ENCODE measurements around the gene LAMC1.
"Not testable (repeated sequence)": the region's sequence is repeated elsewhere in the genome, so short reads cannot be mapped to it uniquely, and the experiment has no call there.

LAMC1 gene

DNA sequence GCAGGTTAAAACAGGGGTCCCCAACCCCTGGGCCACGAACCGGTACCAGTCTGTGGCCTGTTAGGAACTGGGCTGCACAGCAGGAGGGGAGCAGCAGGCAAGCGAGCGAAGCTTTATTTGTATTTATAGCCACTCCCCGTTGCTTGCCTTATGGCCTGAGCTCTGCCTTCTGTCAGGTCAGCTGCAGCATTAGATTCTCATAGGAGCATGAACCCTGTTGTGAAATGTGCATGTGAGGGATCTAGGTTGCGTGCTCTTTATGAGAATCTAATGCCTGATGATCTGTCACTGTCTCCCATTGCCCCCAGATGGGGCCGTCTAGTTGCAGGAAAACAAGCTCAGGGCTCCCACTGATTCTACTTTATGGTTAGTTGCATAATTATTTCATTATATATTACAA, 49.4 kb downstream of the LAMC1 start:
- FAIRE-seq; DNase-seq (ENCODE audit: extremely low spot score, insufficient read length, low read depth): not testable (repeated sequence)

DNA sequence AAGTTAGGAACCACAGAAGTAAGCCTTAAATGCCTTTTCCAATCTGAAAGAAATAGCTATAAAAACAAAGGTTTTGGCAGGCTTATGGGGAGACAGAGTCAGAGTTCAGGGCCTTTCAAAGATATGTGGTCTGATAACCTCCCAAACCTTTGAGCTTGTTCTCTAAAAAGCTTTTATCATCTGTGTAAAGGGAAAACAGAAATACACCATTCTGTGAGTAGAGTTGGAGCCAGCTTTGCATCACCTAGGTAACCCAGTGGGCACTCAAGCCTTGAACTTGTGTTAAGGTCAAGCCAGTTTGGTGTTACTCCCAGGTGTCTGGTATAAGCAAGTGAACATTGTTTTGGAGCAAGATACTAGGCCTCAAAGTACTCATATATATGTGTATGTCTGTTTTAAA, 50.1 kb downstream of the LAMC1 start:
- no peak for DNase-seq (ENCODE audit: extremely low spot score, insufficient read length, low read depth)
- FAIRE-seq, result no peak

DNA sequence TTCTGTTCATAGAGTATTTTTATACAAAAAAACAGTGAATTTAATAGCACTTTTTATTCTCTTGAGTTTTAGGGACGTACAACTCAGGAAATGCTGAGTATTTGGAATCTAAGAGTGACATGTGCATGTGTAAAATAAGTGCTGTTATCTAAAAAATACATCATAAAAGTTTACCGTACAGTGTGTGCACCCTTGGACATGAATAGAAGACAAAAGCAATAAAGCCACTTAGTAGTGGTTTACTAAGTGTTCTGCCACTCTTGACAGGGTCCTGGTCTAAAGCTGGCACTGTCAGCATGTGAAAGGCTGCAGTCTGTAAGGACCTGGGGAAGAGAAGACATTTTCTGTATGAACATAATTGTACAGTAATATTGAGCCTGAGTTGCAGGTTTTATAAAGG, 51.0 kb downstream of the LAMC1 start:
- DNase-seq (ENCODE audit: extremely low spot score, insufficient read length, low read depth) (no peak), FAIRE-seq (no peak)

DNA sequence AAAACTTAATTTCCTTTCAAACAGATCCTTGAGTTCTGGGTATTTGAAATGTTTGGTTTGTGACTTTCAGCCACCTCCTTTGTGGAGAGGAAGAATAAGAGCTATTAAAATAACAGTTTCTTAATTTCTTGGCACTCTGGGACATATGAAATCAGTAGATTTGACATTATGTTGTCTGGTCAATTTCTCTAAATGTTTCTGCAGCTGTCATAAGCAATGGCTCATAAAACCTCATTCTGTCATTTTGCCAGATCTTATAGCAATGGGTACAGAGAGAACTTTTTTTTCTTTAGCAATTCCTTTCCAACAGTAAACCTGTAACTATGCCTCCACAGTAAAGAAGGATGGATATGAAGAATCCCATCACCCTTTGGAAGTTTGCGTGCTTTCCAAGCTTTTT, 52.6 kb downstream of the LAMC1 start:
- DNase-seq (ENCODE audit: extremely low spot score, insufficient read length, low read depth) (no peak), FAIRE-seq (no peak)

DNA sequence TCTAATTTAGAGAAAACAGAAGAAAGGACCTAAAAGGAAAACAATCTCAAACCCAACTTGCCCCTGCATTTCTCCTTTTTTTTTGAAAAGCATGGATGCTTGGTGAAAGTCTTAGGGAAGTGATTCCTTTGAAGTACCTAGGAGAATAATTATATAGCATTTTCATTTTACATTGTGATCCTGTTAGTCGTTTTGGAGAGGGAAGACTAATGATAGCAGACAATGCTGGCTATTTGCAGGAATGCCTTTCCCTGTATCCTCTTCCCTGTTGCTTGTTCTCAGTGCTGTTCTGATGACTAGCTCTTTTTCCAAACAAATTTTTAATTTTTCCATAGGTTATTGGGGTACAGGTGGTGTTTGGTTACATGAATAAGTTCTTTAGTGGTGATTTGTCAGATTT, 53.9 kb downstream of the LAMC1 start:
- no peak for FAIRE-seq

DNA sequence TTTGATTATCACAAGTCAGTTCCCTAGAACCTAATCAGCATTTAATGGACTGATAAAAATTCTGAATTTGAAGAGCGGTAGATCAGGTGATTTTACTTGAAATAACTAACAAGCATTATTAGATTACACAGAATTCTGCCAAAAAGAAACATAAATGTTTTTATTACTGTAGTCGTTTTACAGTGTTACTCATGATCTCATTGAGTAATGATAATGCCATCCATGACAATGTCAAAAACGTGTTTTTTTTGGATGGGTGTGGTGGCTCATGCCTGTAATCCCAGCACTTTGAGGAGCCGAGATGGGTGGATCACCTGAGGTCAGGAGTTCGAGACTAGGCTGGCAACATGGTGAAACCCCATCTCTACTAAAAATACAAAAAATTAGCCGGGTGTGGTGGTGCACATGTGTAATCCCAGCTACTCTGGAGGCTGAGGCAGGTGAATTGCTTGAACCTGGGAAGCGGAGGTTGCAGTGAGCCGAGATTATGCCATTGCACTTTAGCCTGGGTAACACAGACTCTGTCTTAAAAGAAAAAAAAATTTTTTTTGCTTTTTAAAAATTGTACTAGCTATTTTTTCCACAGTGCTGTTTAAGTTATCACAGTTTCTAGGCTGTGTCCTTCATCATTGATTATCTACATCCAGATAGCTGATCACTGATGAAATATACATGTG, 56.6 kb downstream of the LAMC1 start:
- DNase-seq (ENCODE audit: extremely low spot score, insufficient read length, low read depth), result no peak
- no peak for FAIRE-seq

More for the DNA sequence above, 53.9 kb downstream of the LAMC1 start:
- no peak for DNase-seq (ENCODE audit: extremely low spot score, insufficient read length, low read depth)

DNA sequence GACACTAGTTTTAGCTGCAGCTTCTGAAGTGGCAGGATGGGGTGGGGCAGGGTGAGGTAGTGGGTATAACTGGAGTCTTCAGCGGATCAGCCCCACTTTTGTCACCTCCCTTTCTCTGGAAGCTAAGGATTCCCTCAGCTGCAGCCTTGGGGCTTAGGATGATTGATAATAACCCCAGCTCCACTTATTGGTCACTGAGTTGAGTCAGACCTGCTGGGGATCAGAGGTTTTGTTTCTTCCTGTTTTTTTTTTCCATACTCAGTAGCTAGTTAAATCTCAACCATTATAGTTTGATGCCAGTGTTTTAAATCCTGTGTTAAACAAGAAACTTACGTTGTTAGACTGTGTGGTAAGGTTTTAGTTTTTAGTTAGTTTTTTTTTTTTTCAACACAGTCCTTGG, 57.2 kb downstream of the LAMC1 start:
- FAIRE-seq (no peak), DNase-seq (ENCODE audit: extremely low spot score, insufficient read length, low read depth) (no peak)

DNA sequence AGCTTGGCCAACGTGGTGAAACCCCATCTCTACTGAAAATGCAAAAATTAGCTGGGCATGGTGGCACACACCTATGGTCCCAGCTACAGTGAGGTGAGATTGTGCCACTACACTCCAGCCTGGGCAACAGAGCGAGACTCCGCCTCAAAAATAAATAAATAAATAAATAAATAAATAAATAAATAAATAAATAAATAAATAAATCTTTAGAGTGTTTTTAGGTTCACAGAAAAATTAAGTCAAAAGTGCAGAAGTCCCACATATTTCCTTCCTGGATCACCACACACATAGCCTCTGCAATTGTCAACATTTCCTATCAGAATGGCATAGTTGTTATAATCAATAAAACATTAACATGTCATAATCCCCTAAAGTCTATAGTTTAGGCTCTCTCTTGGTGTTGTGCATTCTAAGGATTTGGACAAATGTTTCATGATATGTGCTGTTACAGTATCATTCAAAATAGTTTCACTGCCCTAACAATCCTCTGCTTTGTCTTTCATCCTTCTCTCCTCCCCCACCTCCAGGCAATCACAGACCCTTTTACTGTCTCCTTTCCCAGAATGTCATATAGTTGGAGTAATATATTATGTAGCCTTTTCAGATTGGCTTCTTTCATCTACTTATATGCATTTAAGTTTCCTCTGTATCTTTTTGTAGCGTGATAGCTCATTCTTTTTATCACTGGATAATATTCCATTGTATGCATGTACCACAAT, 58.3 kb downstream of the LAMC1 start:
- FAIRE-seq (no peak), DNase-seq (ENCODE audit: extremely low spot score, insufficient read length, low read depth) (no peak)

DNA sequence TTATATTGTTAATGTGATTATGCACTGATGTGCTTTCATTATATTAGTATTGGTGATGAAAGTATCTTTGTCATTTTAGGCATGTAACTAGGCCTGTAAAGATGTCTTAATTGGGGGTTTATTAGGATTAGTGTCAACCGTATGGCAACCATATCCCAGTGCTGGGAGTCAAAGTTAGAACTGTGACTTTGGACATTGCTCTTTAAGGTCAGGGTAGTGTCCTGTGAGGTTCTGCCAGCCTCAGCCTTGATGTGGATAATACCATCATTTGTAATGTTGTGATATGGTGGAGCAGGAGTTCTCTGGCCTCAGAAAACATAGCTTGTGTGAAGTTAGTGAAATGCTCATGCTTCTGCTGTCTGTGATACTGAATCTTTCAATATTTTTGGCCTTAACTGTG, 59.4 kb downstream of the LAMC1 start:
- DNase-seq (ENCODE audit: extremely low spot score, insufficient read length, low read depth) (no peak), FAIRE-seq (no peak)

DNA sequence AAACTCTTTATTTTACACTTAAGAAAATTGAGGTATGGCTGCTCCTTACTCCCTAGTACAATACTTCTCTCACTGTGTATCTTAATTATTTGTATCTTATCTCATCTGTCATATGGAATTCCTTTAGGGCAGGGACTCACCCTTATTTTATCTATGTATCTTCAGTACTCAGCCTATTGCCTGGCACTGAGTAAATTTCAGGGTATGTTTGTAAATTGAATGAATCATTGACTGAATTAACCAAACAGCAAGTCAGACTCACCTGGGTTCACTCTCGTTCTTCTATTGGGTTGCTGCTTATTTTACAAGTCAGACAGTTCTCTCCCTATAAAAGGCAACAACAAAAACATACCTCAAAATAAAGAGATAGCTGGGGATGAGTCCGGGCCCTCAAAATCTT, 63.8 kb downstream of the LAMC1 start:
- DNase-seq (ENCODE audit: extremely low spot score, insufficient read length, low read depth) (no peak), FAIRE-seq (no peak)

DNA sequence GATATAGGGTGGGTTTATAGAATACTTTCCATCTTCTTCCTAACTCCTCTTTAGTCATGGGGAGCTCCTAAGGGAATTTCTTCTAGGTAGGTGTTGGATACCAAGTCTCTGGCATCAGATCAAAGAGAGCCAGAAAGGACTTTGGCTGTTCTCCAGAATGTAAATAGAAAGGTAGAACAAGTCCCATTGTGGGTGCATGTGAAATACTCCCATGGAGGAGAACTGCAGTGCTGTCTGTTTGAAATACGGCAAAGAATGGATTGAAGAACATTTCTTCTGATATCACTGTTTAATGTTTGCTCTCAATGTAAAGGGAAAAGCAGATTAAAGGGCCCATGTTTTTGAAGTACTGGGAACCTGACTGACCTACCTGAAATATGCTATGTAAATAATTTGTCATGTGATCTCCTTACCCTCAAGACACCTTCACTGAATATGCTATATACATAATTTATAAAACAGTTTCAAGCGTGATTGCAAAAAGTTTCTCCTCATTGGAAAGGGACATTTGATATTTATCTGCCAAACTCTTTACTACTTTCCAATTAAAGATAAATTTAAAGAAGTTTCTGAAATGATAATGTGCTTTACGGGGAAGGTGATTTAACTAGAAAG, 65.9 kb downstream of the LAMC1 start:
- FAIRE-seq (no peak), DNase-seq (ENCODE audit: extremely low spot score, insufficient read length, low read depth) (no peak)

DNA sequence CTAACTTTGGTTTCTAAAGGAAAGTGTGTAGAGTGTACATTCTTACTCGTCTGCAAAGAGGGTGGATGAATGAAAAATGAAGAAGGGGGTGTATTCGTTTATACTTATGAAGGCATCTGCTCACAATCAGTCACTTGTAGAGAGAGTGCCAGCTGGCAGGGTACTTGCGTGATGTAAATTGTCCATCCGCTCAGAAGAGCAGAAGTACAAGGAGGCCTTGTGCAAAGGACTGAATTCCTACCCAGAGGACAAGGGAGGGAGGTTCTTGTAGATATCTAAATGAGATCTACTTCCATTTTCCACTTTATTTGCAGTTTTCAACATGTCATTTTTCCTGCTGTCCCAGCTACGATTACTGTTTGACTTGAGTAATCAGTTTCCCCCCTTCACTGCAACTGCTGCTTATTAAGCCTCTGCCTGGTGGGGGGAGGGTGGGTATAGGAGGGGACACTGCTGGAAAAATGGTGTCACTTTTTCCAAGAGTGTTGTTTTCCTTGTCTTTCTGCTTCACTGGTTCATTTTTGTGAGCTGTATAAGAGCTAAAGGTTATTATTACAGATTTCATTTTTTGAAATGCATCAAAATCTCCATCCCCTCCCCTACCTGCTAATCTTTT, 67.3 kb downstream of the LAMC1 start:
- FAIRE-seq (no peak), DNase-seq (ENCODE audit: extremely low spot score, insufficient read length, low read depth) (no peak)

DNA sequence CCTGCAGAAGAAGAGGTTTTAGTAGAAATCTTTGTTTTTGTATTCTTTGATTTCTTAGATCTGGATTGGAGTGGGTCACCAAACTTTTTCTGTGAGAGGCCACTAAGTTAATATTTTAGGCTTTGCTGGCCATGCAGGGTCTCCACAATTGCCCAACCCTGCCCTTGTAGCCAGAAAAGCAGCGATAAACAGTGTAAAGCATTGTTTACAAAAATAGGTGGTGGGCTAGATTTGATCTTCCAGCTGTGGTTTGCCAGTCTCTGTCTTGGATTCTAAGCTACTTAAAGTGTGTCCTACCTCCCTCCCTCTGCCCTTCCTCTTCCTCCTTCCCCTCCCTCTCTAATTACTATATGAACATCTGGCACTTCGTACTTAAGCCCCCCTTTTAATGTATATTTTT, 68.0 kb downstream of the LAMC1 start:
- no peak for DNase-seq (ENCODE audit: extremely low spot score, insufficient read length, low read depth)
- no peak for FAIRE-seq

DNA sequence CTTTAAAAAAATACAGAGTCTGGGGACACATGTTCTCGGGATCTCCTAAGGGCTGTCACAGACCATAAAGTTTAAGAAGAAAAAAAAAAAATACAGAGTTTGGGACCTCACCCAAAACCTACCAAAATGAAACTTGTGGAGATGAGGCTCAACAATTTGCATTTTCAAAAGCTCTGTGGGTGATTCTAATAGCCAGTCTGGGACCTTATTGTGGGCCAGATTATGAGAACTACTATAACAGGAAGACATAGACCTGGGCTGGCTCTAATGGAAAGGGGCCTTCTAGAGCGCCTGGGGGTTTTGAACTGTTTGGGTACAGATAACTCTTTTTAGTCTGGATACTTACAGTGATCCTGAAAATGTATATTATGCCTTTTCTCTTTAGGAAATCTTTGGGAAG, 69.1 kb downstream of the LAMC1 start:
- FAIRE-seq, result no peak
- no peak for DNase-seq (ENCODE audit: extremely low spot score, insufficient read length, low read depth)

DNA sequence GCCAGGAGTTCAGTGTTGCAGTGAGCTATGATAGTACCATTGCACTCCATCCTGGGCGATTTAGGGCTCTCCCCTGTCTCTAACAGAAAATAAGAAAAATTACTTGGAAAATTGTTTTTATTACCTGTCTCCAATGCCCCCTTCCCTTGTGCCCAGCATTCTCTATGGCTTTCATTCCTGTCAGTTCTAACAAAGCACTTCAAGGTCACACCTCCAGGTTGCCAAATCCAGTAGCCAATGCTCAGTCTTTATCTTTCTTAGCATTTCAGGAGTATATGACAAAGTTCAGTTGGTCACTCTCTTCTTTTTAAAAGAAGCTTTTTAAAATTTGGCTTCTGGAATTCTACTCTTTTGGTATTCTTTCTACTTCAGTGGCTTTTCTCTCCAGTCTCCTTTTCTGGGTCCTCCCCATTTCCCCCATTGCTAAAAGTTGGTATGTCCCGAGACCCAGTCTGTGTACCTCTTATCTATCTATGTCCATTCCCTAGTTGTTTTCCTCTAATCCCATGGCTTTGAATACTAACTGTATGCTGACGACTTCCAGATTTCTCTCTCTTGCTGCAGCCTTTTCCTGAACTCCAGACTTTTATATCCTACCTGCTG, 69.9 kb downstream of the LAMC1 start:
- FAIRE-seq, result no peak
- no peak for DNase-seq (ENCODE audit: extremely low spot score, insufficient read length, low read depth)

DNA sequence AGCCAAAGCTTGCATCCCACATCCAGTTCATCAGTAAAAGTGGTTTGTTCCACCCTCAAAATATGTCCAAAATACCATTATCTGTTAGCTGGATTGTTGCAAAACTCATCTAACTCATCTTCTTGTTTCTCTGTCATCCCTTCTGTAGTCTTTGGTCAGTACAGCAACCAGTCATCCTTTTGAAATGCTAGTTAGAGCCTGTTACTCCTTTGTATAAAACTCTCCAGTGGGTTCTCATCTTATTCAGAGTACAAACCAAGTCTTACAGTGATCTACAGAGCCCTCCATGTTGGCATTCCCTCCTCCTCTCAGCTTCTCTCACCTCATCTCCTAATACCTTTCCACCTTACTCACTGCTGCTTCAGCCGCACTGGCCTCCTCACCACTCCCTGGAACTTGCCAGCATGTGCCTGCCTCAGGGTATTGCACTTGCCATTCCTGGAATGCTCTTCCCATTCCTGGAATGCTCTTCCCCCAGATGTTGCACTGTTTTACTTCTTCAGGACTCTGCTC, 70.6 kb downstream of the LAMC1 start:
- DNase-seq (ENCODE audit: extremely low spot score, insufficient read length, low read depth), result no peak

DNA sequence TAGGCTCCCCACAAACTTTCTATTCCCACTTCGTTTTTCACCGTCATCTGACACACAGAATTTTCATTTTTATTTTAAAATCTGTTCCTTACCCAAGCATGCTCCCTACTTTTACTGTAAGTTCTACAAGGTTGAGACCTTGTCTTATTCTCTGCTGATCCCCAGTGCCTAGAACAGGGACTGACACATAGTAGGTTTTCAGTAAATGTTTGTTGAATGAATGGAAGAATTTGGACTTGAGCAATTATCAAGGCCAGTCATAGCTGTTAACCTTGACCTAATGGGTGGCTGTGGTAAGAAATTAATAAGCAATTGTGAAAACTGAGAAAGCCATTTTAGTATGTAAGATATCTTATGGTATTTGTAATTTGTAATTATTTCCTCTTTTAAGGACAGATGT, 71.1 kb downstream of the LAMC1 start:
- DNase-seq (ENCODE audit: extremely low spot score, insufficient read length, low read depth) (no peak), FAIRE-seq (no peak)

More for the DNA sequence above, 70.6 kb downstream of the LAMC1 start:
- no peak for FAIRE-seq

DNA sequence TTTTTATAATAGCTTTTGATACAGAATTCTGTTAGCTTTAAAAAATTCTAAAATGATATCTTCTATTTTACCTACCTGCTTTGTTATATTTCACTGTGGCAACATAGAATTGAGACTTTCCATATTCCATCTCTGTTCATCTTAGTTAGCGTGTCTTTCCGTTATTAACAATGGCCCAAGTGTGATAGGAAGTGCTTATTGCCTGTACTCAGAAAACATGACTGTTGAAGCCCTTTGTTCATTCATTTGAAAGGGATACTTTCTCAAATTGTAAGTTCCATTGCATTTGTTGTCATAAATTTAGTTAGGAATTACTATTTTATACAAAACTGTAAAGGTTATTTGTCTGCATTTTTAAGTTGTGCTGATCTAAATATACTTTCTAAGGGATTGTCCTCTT, 73.1 kb downstream of the LAMC1 start:
- FAIRE-seq, result no peak
- no peak for DNase-seq (ENCODE audit: extremely low spot score, insufficient read length, low read depth)

DNA sequence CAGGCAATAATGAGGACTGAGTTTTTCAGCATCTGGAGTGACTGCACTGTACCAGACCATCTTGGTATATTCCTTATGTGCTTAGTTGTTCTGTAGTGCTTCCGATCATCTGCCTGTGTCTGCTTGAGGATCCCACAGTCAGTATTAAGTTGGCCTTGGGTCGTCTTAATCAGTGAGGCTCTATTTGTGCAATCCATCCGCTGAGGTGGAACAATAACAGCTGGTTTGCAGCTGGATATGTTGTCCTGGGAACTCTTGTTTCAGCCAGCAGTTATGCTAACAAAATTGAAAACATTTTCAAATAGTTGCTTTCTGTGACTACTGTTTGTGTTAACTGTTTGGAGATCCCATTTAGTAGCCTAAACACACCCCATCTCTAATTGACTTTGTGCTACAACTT, 73.7 kb downstream of the LAMC1 start:
- DNase-seq (ENCODE audit: extremely low spot score, insufficient read length, low read depth) (no peak), FAIRE-seq (no peak)

DNA sequence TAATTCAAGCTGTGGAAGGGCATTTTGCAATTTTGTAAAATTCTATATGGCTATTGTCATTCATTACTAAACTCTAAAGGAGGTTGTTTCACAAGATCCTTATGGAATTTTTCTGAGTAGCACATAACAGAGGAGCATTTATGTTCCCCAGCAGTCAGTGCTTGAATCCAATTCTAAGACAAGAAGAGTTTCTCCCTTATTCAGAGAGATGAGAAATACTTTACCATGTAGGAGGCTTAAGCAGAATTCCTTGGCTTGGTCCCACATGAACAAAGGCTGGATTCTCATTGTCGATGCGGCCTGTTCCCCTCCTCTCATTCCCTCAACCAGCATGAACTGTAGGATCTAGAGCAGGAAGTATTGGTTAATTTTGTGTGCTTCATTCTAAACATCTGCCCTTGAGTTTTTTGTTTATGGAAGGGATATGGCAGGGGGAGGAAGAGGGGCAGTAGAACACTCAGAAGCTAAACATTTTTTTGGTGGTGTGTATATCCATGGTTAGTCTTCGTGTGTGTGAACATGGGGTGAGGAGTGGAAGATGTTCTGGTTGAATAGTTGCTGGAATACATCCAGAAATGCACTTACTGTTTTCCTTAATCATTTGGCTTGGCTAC, 74.3 kb downstream of the LAMC1 start:
- FAIRE-seq (no peak), DNase-seq (ENCODE audit: extremely low spot score, insufficient read length, low read depth) (no peak)
